ENCODE measurements around the gene CAAP1. TPM values are rescaled to one million over a fixed set of nuclear protein-coding genes. Genes with fewer than 3 reads are reported as not detected.

Gene CAAP1
- polyA plus RNA-seq, 4 donors: 9.2 to 36.3 (median 19.7) TPM

DNA sequence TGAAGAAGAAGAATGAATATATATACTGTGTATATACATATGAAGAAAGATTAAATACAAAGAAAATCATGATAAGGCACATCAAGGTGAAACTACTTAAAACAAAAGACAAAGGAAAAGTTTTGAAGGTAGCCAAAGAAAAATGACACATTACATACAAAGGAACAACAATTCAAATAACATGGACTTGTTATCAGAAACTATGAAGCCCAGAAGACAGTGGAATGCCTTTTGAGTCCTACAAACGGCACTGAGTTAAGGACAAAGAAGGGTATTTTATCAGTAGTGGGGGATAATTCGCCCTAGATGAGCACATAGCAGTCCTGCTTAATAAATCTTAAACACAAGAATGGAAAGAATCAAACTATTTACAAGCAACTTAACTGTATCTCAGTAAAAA lies 77.8 kb downstream of the CAAP1 start:
- Histone ChIP-seq H3K27me3 (ENCODE audit: control insufficient read depth in 3 of 3, insufficient read depth in 3 of 3, low read length in 3 of 3) (no peaks in the 10 kb centered on the region), H3K4me3 (ENCODE audit: low read depth in 1 of 3, low read length in 3 of 3) (no peak overlapping the region), H3K4me1 (ENCODE audit: control insufficient read depth in 3 of 3, insufficient read depth in 2 of 3, low read depth in 1 of 3, low read length in 2 of 3) (no peaks in the 10 kb centered on the region), H3K9me3 (ENCODE audit: control insufficient read depth in 2 of 2, insufficient read depth in 1 of 2, low read depth in 1 of 2, low read length in 1 of 2) (no peaks in the 10 kb centered on the region), H3K27ac (ENCODE audit: low read depth in 1 of 3, low read length in 2 of 3) (no peak overlapping the region), H3K36me3 (ENCODE audit: control insufficient read depth in 3 of 3, insufficient read depth in 2 of 3, low read depth in 1 of 3, low read length in 3 of 3) (no peaks in the 10 kb centered on the region)
- WGBS, 3 donors: 77 to 91% (median 82%) methylated on average over 2 of the region's 2 CpGs
- no peak for FAIRE-seq
- DNase-seq: no peak

DNA sequence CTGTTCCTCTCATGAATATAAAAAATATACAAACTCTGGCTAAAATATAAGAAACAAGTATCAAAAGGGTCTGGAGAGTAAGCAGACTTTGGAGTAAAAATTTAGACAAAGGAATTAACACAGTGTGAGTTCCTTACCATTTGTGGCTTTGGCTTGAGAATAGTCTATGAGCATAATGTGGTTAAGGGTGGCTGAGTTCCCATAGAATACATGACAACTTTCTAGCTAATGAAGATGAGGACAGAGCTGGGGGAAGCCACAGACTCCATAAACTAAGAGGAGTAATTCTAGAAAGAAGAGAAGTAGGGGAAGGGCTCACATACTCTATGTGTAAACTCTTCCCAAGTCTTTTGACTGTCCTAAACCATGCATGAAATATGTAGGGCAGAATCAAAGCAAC lies 79.4 kb downstream of the CAAP1 start:
- no peaks in the 10 kb centered on the region for H3K36me3 ChIP-seq (ENCODE audit: control insufficient read depth in 3 of 3, insufficient read depth in 2 of 3, low read depth in 1 of 3, low read length in 3 of 3)
- FAIRE-seq (no peak), DNase-seq (no peak)
- H3K4me1 ChIP-seq (ENCODE audit: control insufficient read depth in 3 of 3, insufficient read depth in 2 of 3, low read depth in 1 of 3, low read length in 2 of 3): no peaks in the 10 kb centered on the region
- no peaks in the 10 kb centered on the region for H3K9me3 ChIP-seq (ENCODE audit: control insufficient read depth in 2 of 2, insufficient read depth in 1 of 2, low read depth in 1 of 2, low read length in 1 of 2)
- no peaks in the 10 kb centered on the region for H3K27me3 ChIP-seq (ENCODE audit: control insufficient read depth in 3 of 3, insufficient read depth in 3 of 3, low read length in 3 of 3)
- no peak overlapping the region for H3K27ac ChIP-seq (ENCODE audit: low read depth in 1 of 3, low read length in 2 of 3)
- H3K4me3 ChIP-seq (ENCODE audit: low read depth in 1 of 3, low read length in 3 of 3): no peak overlapping the region

DNA sequence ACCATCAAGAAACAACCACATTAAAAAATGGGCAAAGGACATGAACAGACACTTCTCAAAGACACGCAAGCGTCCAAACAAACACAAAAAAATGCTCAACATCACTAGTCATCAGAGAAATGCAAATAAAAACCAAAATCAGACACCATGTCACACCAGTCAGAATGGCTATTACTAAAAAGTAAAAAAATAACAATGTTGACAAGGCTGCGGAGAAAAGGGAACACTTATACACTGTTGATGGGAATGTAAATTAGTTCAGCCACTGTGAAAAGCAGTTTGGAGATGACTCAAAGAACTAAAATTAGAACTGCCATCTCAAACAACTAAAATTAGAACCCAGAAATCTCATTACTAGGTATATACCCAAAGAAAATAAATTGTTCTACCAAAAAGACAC lies 80.4 kb downstream of the CAAP1 start:
- 90 to 92% (median 91%) methylated on average over 3 of the region's 3 CpGs for WGBS, 3 donors
- Histone ChIP-seq H3K4me1 (ENCODE audit: control insufficient read depth in 3 of 3, insufficient read depth in 2 of 3, low read depth in 1 of 3, low read length in 2 of 3) (no peaks in the 10 kb centered on the region), H3K27me3 (ENCODE audit: control insufficient read depth in 3 of 3, insufficient read depth in 3 of 3, low read length in 3 of 3) (no peaks in the 10 kb centered on the region), H3K4me3 (ENCODE audit: low read depth in 1 of 3, low read length in 3 of 3) (no peak overlapping the region), H3K27ac (ENCODE audit: low read depth in 1 of 3, low read length in 2 of 3) (no peak overlapping the region), H3K36me3 (ENCODE audit: control insufficient read depth in 3 of 3, insufficient read depth in 2 of 3, low read depth in 1 of 3, low read length in 3 of 3) (no peaks in the 10 kb centered on the region), H3K9me3 (ENCODE audit: control insufficient read depth in 2 of 2, insufficient read depth in 1 of 2, low read depth in 1 of 2, low read length in 1 of 2) (no peaks in the 10 kb centered on the region)
- DNase-seq (no peak), FAIRE-seq (no peak)

DNA sequence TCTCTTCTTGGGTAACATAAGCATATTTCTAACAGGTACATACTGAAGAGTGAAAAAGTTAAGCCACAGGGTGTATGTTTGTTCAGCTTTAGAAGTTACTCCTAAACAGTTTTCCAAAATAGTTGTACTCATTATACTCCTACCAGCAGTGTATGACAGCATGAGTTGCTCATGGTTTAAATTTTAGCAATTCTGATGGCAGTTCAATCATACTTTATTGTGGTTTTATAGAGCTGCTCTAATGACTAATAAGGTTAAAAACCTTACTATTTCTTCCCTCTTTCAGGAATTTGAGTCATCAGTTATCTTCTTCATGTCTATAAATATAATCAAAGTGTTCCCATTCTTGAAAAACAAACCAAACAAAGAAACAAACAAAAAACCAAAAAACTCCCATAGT lies 81.5 kb downstream of the CAAP1 start:
- no peak overlapping the region for H3K27ac ChIP-seq (ENCODE audit: low read depth in 1 of 3, low read length in 2 of 3)
- H3K4me1 ChIP-seq (ENCODE audit: control insufficient read depth in 3 of 3, insufficient read depth in 2 of 3, low read depth in 1 of 3, low read length in 2 of 3): no peaks in the 10 kb centered on the region
- no peaks in the 10 kb centered on the region for H3K36me3 ChIP-seq (ENCODE audit: control insufficient read depth in 3 of 3, insufficient read depth in 2 of 3, low read depth in 1 of 3, low read length in 3 of 3)
- no peaks in the 10 kb centered on the region for H3K27me3 ChIP-seq (ENCODE audit: control insufficient read depth in 3 of 3, insufficient read depth in 3 of 3, low read length in 3 of 3)
- no peak overlapping the region for H3K4me3 ChIP-seq (ENCODE audit: low read depth in 1 of 3, low read length in 3 of 3)
- FAIRE-seq (no peak), DNase-seq (no peak)
- no peaks in the 10 kb centered on the region for H3K9me3 ChIP-seq (ENCODE audit: control insufficient read depth in 2 of 2, insufficient read depth in 1 of 2, low read depth in 1 of 2, low read length in 1 of 2)

- Histone ChIP-seq H3K36me3 (ENCODE audit: control insufficient read depth in 3 of 3, insufficient read depth in 2 of 3, low read depth in 1 of 3, low read length in 3 of 3) (no peaks in the 10 kb centered on the region), H3K27ac (ENCODE audit: low read depth in 1 of 3, low read length in 2 of 3) (no peak overlapping the region), H3K4me3 (ENCODE audit: low read depth in 1 of 3, low read length in 3 of 3) (no peak overlapping the region), H3K27me3 (ENCODE audit: control insufficient read depth in 3 of 3, insufficient read depth in 3 of 3, low read length in 3 of 3) (no peaks in the 10 kb centered on the region), H3K9me3 (ENCODE audit: control insufficient read depth in 2 of 2, insufficient read depth in 1 of 2, low read depth in 1 of 2, low read length in 1 of 2) (no peaks in the 10 kb centered on the region), H3K4me1 (ENCODE audit: control insufficient read depth in 3 of 3, insufficient read depth in 2 of 3, low read depth in 1 of 3, low read length in 2 of 3) (no peaks in the 10 kb centered on the region)
- DNase-seq (no peak), FAIRE-seq (no peak)
- 45 to 67% (median 58%) methylated on average over 1 of the region's 1 CpG for WGBS, 3 donors
Measured at GRCh38 chr9:26809795-26810194, 82.8 kb downstream of the CAAP1 start.

DNA sequence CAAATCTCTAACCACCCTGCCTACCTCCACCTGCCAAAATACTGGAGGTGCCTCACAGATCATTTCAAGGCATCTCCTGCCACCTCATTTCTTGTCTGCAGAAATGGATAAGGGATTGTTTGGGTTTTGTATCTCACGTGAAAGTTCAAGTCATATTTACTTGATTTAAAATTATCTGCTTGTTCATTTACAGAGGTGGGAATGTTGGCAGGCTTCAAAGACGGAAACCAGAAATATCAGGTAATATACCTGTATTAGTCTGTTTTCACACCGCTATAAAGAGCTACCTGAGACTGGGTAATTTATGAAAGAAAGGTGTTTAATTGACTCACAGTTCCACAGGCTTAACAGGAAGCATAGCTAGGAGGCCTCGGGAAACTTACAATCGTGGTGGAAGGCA lies 85.4 kb downstream of the CAAP1 start:
- no peaks in the 10 kb centered on the region for H3K27me3 ChIP-seq (ENCODE audit: control insufficient read depth in 3 of 3, insufficient read depth in 3 of 3, low read length in 3 of 3)
- DNase-seq: peak in 1 of 2 donors; percentile 8
- FAIRE-seq: no peak
- H3K4me3 ChIP-seq (ENCODE audit: low read depth in 1 of 3, low read length in 3 of 3): no peak overlapping the region
- H3K27ac ChIP-seq (ENCODE audit: low read depth in 1 of 3, low read length in 2 of 3): no peak overlapping the region
- no peaks in the 10 kb centered on the region for H3K4me1 ChIP-seq (ENCODE audit: control insufficient read depth in 3 of 3, insufficient read depth in 2 of 3, low read depth in 1 of 3, low read length in 2 of 3)
- no peaks in the 10 kb centered on the region for H3K36me3 ChIP-seq (ENCODE audit: control insufficient read depth in 3 of 3, insufficient read depth in 2 of 3, low read depth in 1 of 3, low read length in 3 of 3)
- no peaks in the 10 kb centered on the region for H3K9me3 ChIP-seq (ENCODE audit: control insufficient read depth in 2 of 2, insufficient read depth in 1 of 2, low read depth in 1 of 2, low read length in 1 of 2)
- 30 to 57% (median 48%) methylated on average over 5 of the region's 5 CpGs for WGBS, 3 donors

- no peaks in the 10 kb centered on the region for H3K27me3 ChIP-seq (ENCODE audit: control insufficient read depth in 3 of 3, insufficient read depth in 3 of 3, low read length in 3 of 3)
- H3K4me1 ChIP-seq (ENCODE audit: control insufficient read depth in 3 of 3, insufficient read depth in 2 of 3, low read depth in 1 of 3, low read length in 2 of 3): no peaks in the 10 kb centered on the region
- H3K27ac ChIP-seq (ENCODE audit: low read depth in 1 of 3, low read length in 2 of 3): no peak overlapping the region
- no peaks in the 10 kb centered on the region for H3K9me3 ChIP-seq (ENCODE audit: control insufficient read depth in 2 of 2, insufficient read depth in 1 of 2, low read depth in 1 of 2, low read length in 1 of 2)
- no peaks in the 10 kb centered on the region for H3K36me3 ChIP-seq (ENCODE audit: control insufficient read depth in 3 of 3, insufficient read depth in 2 of 3, low read depth in 1 of 3, low read length in 3 of 3)
- no peak overlapping the region for H3K4me3 ChIP-seq (ENCODE audit: low read depth in 1 of 3, low read length in 3 of 3)
- DNase-seq (no peak), FAIRE-seq (no peak)
- WGBS, 3 donors: 89 to 97% (median 90%) methylated on average over 2 of the region's 2 CpGs
Measured at GRCh38 chr9:26802921-26803320, 89.7 kb downstream of the CAAP1 start.

- WGBS, 3 donors: 85 to 88% (median 86%) methylated on average over 3 of the region's 3 CpGs
- FAIRE-seq: no peak
Measured at GRCh38 chr9:26801772-26802171, 90.8 kb downstream of the CAAP1 start.

DNA sequence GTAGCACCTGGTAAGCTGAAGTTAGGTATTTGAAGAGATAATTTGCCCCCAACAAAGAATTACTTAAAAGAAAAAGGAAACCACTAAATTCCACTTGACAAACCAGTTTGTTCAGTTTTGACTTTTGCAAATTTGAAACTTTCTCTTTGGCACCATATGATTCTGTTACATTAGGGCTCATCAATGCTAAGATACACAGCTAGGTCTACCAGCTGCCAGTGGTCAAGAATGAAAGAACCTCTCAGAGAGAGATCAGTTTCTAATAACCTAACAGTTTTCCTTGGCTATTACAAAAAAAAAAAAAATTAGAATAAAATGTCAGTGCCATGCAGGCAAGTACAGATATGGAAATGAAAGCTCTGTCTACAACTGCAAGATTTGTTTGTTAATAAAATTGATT lies 92.3 kb downstream of the CAAP1 start:
- Histone ChIP-seq H3K4me1 (ENCODE audit: control insufficient read depth in 3 of 3, insufficient read depth in 2 of 3, low read depth in 1 of 3, low read length in 2 of 3) (no peaks in the 10 kb centered on the region), H3K27ac (ENCODE audit: low read depth in 1 of 3, low read length in 2 of 3) (no peak overlapping the region), H3K4me3 (ENCODE audit: low read depth in 1 of 3, low read length in 3 of 3) (no peak overlapping the region), H3K27me3 (ENCODE audit: control insufficient read depth in 3 of 3, insufficient read depth in 3 of 3, low read length in 3 of 3) (no peaks in the 10 kb centered on the region), H3K9me3 (ENCODE audit: control insufficient read depth in 2 of 2, insufficient read depth in 1 of 2, low read depth in 1 of 2, low read length in 1 of 2) (no peaks in the 10 kb centered on the region), H3K36me3 (ENCODE audit: control insufficient read depth in 3 of 3, insufficient read depth in 2 of 3, low read depth in 1 of 3, low read length in 3 of 3) (no peaks in the 10 kb centered on the region)
- no peak for FAIRE-seq
- no peak for DNase-seq

More at GRCh38 chr9:26801772-26802171, 90.8 kb downstream of the CAAP1 start:
- Histone ChIP-seq H3K4me3 (ENCODE audit: low read depth in 1 of 3, low read length in 3 of 3) (no peak overlapping the region), H3K4me1 (ENCODE audit: control insufficient read depth in 3 of 3, insufficient read depth in 2 of 3, low read depth in 1 of 3, low read length in 2 of 3) (no peaks in the 10 kb centered on the region), H3K27ac (ENCODE audit: low read depth in 1 of 3, low read length in 2 of 3) (no peak overlapping the region), H3K36me3 (ENCODE audit: control insufficient read depth in 3 of 3, insufficient read depth in 2 of 3, low read depth in 1 of 3, low read length in 3 of 3) (no peaks in the 10 kb centered on the region), H3K9me3 (ENCODE audit: control insufficient read depth in 2 of 2, insufficient read depth in 1 of 2, low read depth in 1 of 2, low read length in 1 of 2) (no peaks in the 10 kb centered on the region), H3K27me3 (ENCODE audit: control insufficient read depth in 3 of 3, insufficient read depth in 3 of 3, low read length in 3 of 3) (no peaks in the 10 kb centered on the region)
- no peak for DNase-seq

Data from small intestine (tissue), 7 donors.